ENCODE measurements around the gene KRT84. TPM values are rescaled to one million over a fixed set of nuclear protein-coding genes. Genes with fewer than 3 reads are reported as not detected.

The KRT84 gene
- total RNA-seq, 4 donors from 2014 or later, result 0.49 to 2.1 (median 0.65) TPM; not detected in 1

DNA sequence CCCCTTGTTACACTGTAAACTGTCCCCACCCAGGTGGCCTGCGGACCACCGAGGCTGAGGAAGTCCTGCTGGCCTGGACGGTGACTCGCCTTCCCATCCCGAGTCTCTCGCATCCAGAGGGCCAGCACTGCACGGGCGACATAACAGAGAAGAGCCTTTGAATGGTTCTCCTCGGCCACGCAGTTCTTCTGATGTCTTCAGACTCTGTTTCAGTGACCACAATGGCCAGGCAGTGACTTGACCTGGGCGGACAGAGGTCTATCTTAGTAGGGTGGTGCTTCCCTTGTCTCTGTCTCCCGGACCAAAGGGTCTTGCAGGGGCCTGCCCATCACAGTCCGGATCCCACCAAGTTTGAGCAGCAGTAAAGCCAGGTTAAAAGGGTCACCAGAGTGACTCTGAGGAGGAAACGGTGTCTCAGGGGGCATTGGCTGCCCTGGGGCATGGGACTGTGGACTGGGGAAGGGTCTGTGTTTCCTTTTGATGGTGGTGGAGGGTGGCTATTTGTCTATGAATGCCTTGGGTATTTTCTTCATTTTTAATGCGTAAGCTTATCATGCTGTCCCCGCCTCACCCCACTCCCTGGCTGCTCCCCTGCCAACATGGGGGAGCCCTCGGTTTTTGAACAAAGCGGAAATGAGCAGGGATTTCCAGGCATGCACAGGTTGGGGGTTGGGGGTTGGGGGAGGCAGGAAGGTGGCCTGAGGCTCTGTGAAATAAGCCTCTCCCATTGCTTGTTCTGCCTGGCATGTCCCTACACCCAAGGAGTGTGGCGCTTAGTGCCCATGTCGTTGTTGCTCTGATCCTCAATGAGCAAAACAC is 28.5 kb downstream of the KRT84 start:
- Histone ChIP-seq H3K27me3 (peaks cover 4% of the 10 kb centered on the region), H3K36me3 (no peaks in the 10 kb centered on the region), H3K4me3 (no peak overlapping the region), H3K27ac (no peak overlapping the region), H3K4me1 (peaks cover 13% of the 10 kb centered on the region), H3K9me3 (no peaks in the 10 kb centered on the region)
- DNase-seq (ENCODE audit: low spot score in 2 of 2), result peak in 1 of 2 donors; percentile 74
- TF ChIP-seq, protein P1, sequence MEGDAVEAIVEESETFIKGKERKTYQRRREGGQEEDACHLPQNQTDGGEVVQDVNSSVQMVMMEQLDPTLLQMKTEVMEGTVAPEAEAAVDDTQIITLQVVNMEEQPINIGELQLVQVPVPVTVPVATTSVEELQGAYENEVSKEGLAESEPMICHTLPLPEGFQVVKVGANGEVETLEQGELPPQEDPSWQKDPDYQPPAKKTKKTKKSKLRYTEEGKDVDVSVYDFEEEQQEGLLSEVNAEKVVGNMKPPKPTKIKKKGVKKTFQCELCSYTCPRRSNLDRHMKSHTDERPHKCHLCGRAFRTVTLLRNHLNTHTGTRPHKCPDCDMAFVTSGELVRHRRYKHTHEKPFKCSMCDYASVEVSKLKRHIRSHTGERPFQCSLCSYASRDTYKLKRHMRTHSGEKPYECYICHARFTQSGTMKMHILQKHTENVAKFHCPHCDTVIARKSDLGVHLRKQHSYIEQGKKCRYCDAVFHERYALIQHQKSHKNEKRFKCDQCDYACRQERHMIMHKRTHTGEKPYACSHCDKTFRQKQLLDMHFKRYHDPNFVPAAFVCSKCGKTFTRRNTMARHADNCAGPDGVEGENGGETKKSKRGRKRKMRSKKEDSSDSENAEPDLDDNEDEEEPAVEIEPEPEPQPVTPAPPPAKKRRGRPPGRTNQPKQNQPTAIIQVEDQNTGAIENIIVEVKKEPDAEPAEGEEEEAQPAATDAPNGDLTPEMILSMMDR (IDR thresholded peaks at IDR 0.05), result no peak
- TF ChIP-seq POLR2AphosphoS5 (IDR thresholded peaks at IDR 0.05), result no peak
- TF ChIP-seq POLR2A (IDR thresholded peaks at IDR 0.05), result no peak
- no peak for TF ChIP-seq EP300 (IDR thresholded peaks at IDR 0.05)
- WGBS, result 88% methylated on average over 11 of the region's 20 CpGs

GRCh38 chr12:52356031-52356761 is 29.3 kb downstream of the KRT84 start:
- DNase-seq (ENCODE audit: low spot score in 2 of 2), result peak in 1 of 2 donors; percentile 66
- Histone ChIP-seq H3K27me3 (peaks cover 4% of the 10 kb centered on the region), H3K27ac (no peak overlapping the region), H3K4me3 (no peak overlapping the region), H3K36me3 (no peaks in the 10 kb centered on the region), H3K9me3 (no peaks in the 10 kb centered on the region), H3K4me1 (peaks cover 19% of the 10 kb centered on the region)
- TF ChIP-seq, protein P1 (IDR thresholded peaks at IDR 0.05), result no peak
- no peak for TF ChIP-seq POLR2AphosphoS5 (IDR thresholded peaks at IDR 0.05)
- TF ChIP-seq POLR2A (IDR thresholded peaks at IDR 0.05), result no peak
- TF ChIP-seq EP300 (IDR thresholded peaks at IDR 0.05), result no peak
- 89% methylated on average over 29 of the region's 56 CpGs for WGBS

GRCh38 chr12:52355176-52355575 is 30.3 kb downstream of the KRT84 start:
- DNase-seq (ENCODE audit: low spot score in 2 of 2), result peak in 1 of 2 donors; percentile 43
- Histone ChIP-seq H3K36me3 (no peaks in the 10 kb centered on the region), H3K4me1 (peaks cover 11% of the 10 kb centered on the region), H3K27me3 (peaks cover 4% of the 10 kb centered on the region), H3K27ac (no peak overlapping the region), H3K9me3 (no peaks in the 10 kb centered on the region), H3K4me3 (no peak overlapping the region)
- TF ChIP-seq, protein P1 (IDR thresholded peaks at IDR 0.05), result no peak
- TF ChIP-seq POLR2A (IDR thresholded peaks at IDR 0.05) (no peak), POLR2AphosphoS5 (IDR thresholded peaks at IDR 0.05) (no peak), EP300 (IDR thresholded peaks at IDR 0.05) (no peak)
- WGBS, result 83% methylated on average over 8 of the region's 8 CpGs

DNA sequence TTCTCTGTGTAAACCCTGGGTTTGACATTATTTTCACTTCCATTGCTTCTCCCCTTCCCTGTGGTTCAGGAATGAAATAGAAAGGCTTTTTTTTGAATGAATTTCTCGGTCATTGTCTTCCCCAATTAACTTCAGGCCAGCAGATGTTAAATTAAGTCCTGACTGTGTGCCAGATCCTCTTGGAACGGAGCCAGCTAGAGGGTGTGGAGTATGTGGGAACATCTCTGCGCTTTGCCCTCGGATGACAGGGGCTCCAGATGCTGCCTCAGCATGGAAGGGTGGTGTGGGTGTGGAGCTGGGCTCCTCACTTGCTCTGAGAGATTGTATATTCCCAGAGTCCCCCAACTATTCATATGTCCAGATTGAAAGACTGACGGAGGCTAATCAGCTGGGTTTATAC is 31.3 kb downstream of the KRT84 start:
- peaks cover 4% of the 10 kb centered on the region for H3K27me3 ChIP-seq
- H3K27ac ChIP-seq, result no peak overlapping the region
- DNase-seq (ENCODE audit: low spot score in 2 of 2), result peak in 1 of 2 donors; percentile 62
- 17% methylated on average over 5 of the region's 5 CpGs for WGBS
- no peak overlapping the region for H3K4me3 ChIP-seq
- H3K9me3 ChIP-seq, result no peaks in the 10 kb centered on the region
- TF ChIP-seq, protein P1 (IDR thresholded peaks at IDR 0.05), result no peak
- TF ChIP-seq POLR2A (IDR thresholded peaks at IDR 0.05), result no peak
- no peak for TF ChIP-seq EP300 (IDR thresholded peaks at IDR 0.05)
- no peak for TF ChIP-seq POLR2AphosphoS5 (IDR thresholded peaks at IDR 0.05)
- H3K4me1 ChIP-seq, result peaks cover 11% of the 10 kb centered on the region
- H3K36me3 ChIP-seq, result no peaks in the 10 kb centered on the region

DNA sequence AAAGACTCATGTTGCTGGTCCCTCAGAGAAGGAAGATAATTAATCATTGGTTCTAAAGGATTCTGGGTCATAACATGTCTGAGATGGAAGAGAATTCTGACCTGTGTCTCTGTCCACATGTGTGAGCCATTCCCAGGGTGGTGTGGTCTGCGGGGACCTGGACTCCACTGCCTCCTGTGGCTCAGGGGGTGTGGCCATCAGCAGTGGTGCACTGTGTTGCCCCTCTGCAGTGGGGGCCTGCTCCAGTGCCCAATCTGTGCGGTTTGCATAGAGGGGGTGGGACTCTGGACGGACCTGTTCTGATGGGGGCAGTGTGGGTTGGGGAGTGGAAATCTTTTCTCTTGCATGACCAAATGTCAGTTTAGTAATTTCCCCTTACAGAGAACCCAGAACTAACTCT is 31.7 kb downstream of the KRT84 start:
- Histone ChIP-seq H3K36me3 (no peaks in the 10 kb centered on the region), H3K4me1 (peaks cover 11% of the 10 kb centered on the region), H3K27ac (no peak overlapping the region), H3K9me3 (no peaks in the 10 kb centered on the region), H3K4me3 (no peak overlapping the region), H3K27me3 (peaks cover 4% of the 10 kb centered on the region)
- DNase-seq (ENCODE audit: low spot score in 2 of 2), result peak in 1 of 2 donors; percentile 37
- TF ChIP-seq EP300 (IDR thresholded peaks at IDR 0.05) (no peak), POLR2AphosphoS5 (IDR thresholded peaks at IDR 0.05) (no peak), POLR2A (IDR thresholded peaks at IDR 0.05) (no peak)
- TF ChIP-seq, protein P1 (IDR thresholded peaks at IDR 0.05), result no peak
- 66% methylated on average over 3 of the region's 3 CpGs for WGBS

Measured in suprapubic skin (tissue), 4 donors.